ENCODE data around the gene RTN4RL1.

The RTN4RL1 gene

GRCh38 chr17:2025622-2026309 lies 632 bp upstream of the RTN4RL1 start (continued):
- peak; percentile 72 for TF ChIP-seq CTCF (tag by site-specific recombination; IDR thresholded peaks at IDR 0.05)
- no peak for TF ChIP-seq GFI1B (tag by site-specific recombination; IDR thresholded peaks at IDR 0.05)
- TF ChIP-seq ZNF701 (tag by site-specific recombination; IDR thresholded peaks at IDR 0.05), result no peak
- TF ChIP-seq ZNF121 (tag by site-specific recombination; IDR thresholded peaks at IDR 0.05), result no peak
- TF ChIP-seq ZBTB21 (tag by site-specific recombination; IDR thresholded peaks at IDR 0.05), result no peak
- peak; percentile 6; the same call in 1 of the 2 replicates for TF ChIP-seq PRDM10 (tag by site-specific recombination; IDR thresholded peaks at IDR 0.05)
- no peak for TF ChIP-seq ZXDB (tag by site-specific recombination; IDR thresholded peaks at IDR 0.05)
- TF ChIP-seq ZNF792 (tag by site-specific recombination; IDR thresholded peaks at IDR 0.05), result no peak
- TF ChIP-seq KLF9 (tag by site-specific recombination; IDR thresholded peaks at IDR 0.05; ENCODE audit: low read depth), result peak; percentile 2; the same call in 1 of the 2 replicates
- no peak for TF ChIP-seq ZNF514 (tag by site-specific recombination; IDR thresholded peaks at IDR 0.05)
- no peak for TF ChIP-seq ZSCAN23 (tag by site-specific recombination; IDR thresholded peaks at IDR 0.05)
- TF ChIP-seq ZNF692 (tag by site-specific recombination; IDR thresholded peaks at IDR 0.05), result no peak
- no peak for TF ChIP-seq ZBTB48 (tag by site-specific recombination; IDR thresholded peaks at IDR 0.05)
- TF ChIP-seq ZFP41 (tag by site-specific recombination; IDR thresholded peaks at IDR 0.05; ENCODE audit: borderline replicate concordance), result no peak
- peak; percentile 64 for TF ChIP-seq ZNF341 (tag by site-specific recombination; IDR thresholded peaks at IDR 0.05; ENCODE audit: low read depth)
- TF ChIP-seq OSR2 (tag by site-specific recombination; IDR thresholded peaks at IDR 0.05), result no peak
- peak; percentile 57; the same call in 1 of the 2 replicates for TF ChIP-seq ZNF423 (tag by site-specific recombination; IDR thresholded peaks at IDR 0.05)
- TF ChIP-seq ZNF324 (tag by site-specific recombination; IDR thresholded peaks at IDR 0.05), result no peak
- TF ChIP-seq ZBTB8A (tag by site-specific recombination; IDR thresholded peaks at IDR 0.05), result peak; percentile 37; the same call in 1 of the 2 replicates

- no peaks in the 10 kb centered on the region for H3K9me3 ChIP-seq (ENCODE audit: control insufficient read depth, insufficient read depth, low read depth, low read length)
- H3K36me3 ChIP-seq (ENCODE audit: control insufficient read depth in 2 of 2, insufficient read depth in 1 of 2, low read length in 2 of 2), result no peaks in the 10 kb centered on the region
- POLR2A ChIA-PET, result interaction anchor here (0.6 to 3.5 kb wide), 14 partner anchors 11 to 376 kb away, joined by 3 to 19 read pairs (median 4); partner anchors contain the start of genes OVCA2, RPA1 and SMYD4
- CTCF ChIA-PET, result interaction anchor here (0.5 to 12.2 kb wide), 14 partner anchors 12 to 746 kb away, joined by 3 to 145 read pairs (median 4); partner anchors contain the start of gene OVCA2
- peaks cover 10% of the 10 kb centered on the region; the same call in 1 of the 2 replicates for H3K4me1 ChIP-seq (ENCODE audit: control insufficient read depth, insufficient read depth, low read length)
- H3K27ac ChIP-seq (ENCODE audit: extremely low read depth, low read depth, low read length), result peak overlapping the region; percentile 39; the same call in 1 of the 2 replicates
- TF ChIP-seq ZBTB26 (tag by site-specific recombination; optimal IDR thresholded peaks at IDR 0.05) (peak; percentile 14), ZNF660 (tag by site-specific recombination; IDR thresholded peaks at IDR 0.05) (0 out of 2 replicates have a peak, but pooled peaks have one; percentile 28), ZNF335 (tag by site-specific recombination; conservative IDR thresholded peaks at IDR 0.05) (0 out of 2 replicates have a peak, but pooled peaks have one; percentile 8), ZNF692 (tag by site-specific recombination; IDR thresholded peaks at IDR 0.05) (no peak)
- H3K4me3 ChIP-seq (ENCODE audit: low read depth, low read length), result peak overlapping the region; percentile 40
These were observed 438 bp downstream of the RTN4RL1 start for GRCh38 chr17:2024572-2025219.

Measured in HEK293 (cell line).